Right lobe of liver (tissue), 4 donors: ENCODE results near the gene RPUSD1.

ENCODE experiments used
- CTCF ChIP-seq, 4 donors: fragments of 200-600 bp in 3 of 4; fragments of 450-650 bp in 1 of 4; IDR thresholded peaks; one replicate each; pipeline versions ENCODE4 v1.5.1 to v1.8.0; 2016 to 2022; ENCODE audit warnings: antibody characterized with exemption in 4 of 4, mild to moderate bottlenecking in 2 of 4
- POLR2A ChIP-seq: fragments of 450-650 bp; IDR thresholded peaks from one replicate; pipeline ENCODE4 v1.6.1; 2017; ENCODE audit warnings: antibody characterized with exemption, mild to moderate bottlenecking
- donor health status: DM: no; HTN: no; CAD: no.
- donor health status: DM: no; HTN: no; CAD: no.
- donor health status: DM: no; HTN: yes; CAD: no.

DNA sequence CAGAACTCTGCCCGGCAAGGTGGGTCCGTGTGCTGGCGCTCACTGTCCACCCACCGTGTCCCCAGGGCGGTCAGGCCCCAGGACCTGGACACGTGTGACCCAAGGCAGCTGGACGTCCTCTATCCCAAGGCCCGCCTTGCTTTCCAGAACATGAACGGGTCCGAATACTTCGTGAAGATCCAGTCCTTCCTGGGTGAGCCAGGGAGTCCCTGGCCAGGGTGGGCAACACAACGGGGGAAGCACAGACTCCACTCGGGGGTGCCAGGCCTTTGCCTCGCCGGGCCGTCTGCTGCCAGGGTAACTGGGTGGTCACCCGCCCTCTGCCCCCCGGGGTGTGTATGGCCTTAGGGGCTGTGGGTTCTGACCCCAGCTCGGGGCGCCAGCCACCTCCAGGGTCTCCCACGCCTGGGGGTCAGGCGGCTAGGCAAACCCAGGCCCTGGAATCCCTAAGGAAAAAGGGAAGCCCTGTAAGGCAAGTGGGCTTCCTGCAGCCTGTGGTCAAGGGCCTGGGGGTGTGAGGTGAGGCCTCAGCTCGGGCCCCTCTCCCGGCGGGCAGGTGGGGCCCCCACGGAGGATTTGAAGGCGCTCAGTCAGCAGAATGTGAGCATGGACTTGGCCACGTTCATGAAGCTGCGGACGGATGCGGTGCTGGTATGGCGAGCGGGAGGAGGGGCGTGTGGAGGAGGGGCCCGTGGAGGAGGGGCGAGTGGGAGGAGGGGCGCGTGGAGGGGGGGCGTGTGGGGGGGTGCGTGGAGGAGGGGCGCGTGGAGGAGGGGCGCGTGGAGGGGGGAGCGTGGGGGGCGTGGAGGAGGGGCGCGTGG, 21.2 kb downstream of the RPUSD1 start:
- no peak for TF ChIP-seq CTCF (IDR thresholded peaks at IDR 0.05)
- TF ChIP-seq POLR2A, result no peak
